GM19035 (cell line): Measurements from ENCODE around the gene ADA.
"Not testable (repeated sequence)": the region's sequence is repeated elsewhere in the genome, so short reads cannot be mapped to it uniquely, and the experiment has no call there.

ENCODE experiments used
- ATAC-seq: cut with Tn5 transposase; IDR thresholded peaks from one replicate; pipeline ENCODE4 v1.9.1; 2021; ENCODE audit not compliant: unreplicated experiment

ADA gene

GRCh38 chr20:44601236-44601671 lies 50.2 kb downstream of the ADA start:
- ATAC-seq, result no peak

GRCh38 chr20:44600758-44601201 lies 50.7 kb downstream of the ADA start:
- ATAC-seq, result no peak

- ATAC-seq, result no peak
These were observed 51.2 kb downstream of the ADA start for GRCh38 chr20:44600301-44600700.

- ATAC-seq, result no peak
These were observed 51.8 kb downstream of the ADA start for GRCh38 chr20:44599715-44600114.

- no peak for ATAC-seq
These were observed 52.8 kb downstream of the ADA start for GRCh38 chr20:44598423-44599305.

- ATAC-seq, result no peak
These were observed 53.6 kb downstream of the ADA start for GRCh38 chr20:44597930-44598329.

- no peak for ATAC-seq
These were observed 54.0 kb downstream of the ADA start for GRCh38 chr20:44597516-44597915.

GRCh38 chr20:44596876-44597275 lies 54.6 kb downstream of the ADA start:
- ATAC-seq, result no peak

GRCh38 chr20:44596010-44596409 lies 55.5 kb downstream of the ADA start:
- no peak for ATAC-seq

- no peak for ATAC-seq
These were observed 56.8 kb downstream of the ADA start for GRCh38 chr20:44594730-44595129.

- no peak for ATAC-seq
These were observed 57.7 kb downstream of the ADA start for GRCh38 chr20:44593751-44594150.

GRCh38 chr20:44592366-44592765 lies 59.1 kb downstream of the ADA start:
- no peak for ATAC-seq

GRCh38 chr20:44590980-44591778 lies 60.3 kb downstream of the ADA start:
- ATAC-seq, result no peak

GRCh38 chr20:44589537-44589936 lies 62.0 kb downstream of the ADA start:
- no peak for ATAC-seq

- ATAC-seq, result not testable (repeated sequence)
These were observed 63.2 kb downstream of the ADA start for GRCh38 chr20:44588321-44588720.

- ATAC-seq, result no peak
These were observed 64.2 kb downstream of the ADA start for GRCh38 chr20:44587035-44587980.

GRCh38 chr20:44586289-44586911 lies 65.1 kb downstream of the ADA start:
- ATAC-seq, result peak; percentile 66

GRCh38 chr20:44585057-44585963 lies 66.2 kb downstream of the ADA start:
- no peak for ATAC-seq

GRCh38 chr20:44584162-44584561 lies 67.3 kb downstream of the ADA start:
- no peak for ATAC-seq
